GM12878 (cell line): Measurements from ENCODE around the gene TGFB2. TPM values are rescaled to one million over a fixed set of nuclear protein-coding genes. Genes with fewer than 3 reads are reported as not detected.

Experiments
- ATAC-seq: fragments of 200-7000 bp; cut with Tn5 transposase; 3 replicates; pipeline ENCODE4 v1.9.1; 2020; ENCODE audit warnings: mild to moderate bottlenecking, moderate library complexity
- BruUV-seq: library from RNA; stranded (reverse); fragments of 400-500 nt; replicated peaks from 2 replicates; lab custom pipeline; 2021; lab: Mats Ljungman, UMichigan
- CTCF ChIA-PET: fragments of 300-600 bp; sonication (Branson Sonifier 250); formaldehyde crosslinking; extraction: SDS; loops from one replicate; lab custom pipeline; 2021; ENCODE audit warnings: inconsistent platforms; lab: Yijun Ruan, JAX
- POLR2A ChIA-PET: fragments of 350-600 bp; formaldehyde crosslinking; extraction: SDS; loops from one replicate; lab custom pipeline; 2021; ENCODE audit warnings: inconsistent platforms; lab: Charles Lee
- RAD21 ChIA-PET: fragments of 300-600 bp; sonication (Branson Sonifier 250); formaldehyde crosslinking; loops from one replicate; lab custom pipeline; 2023; ENCODE audit warnings: antibody characterized with exemption; ENCODE audit not compliant: unreplicated experiment; lab: Charles Lee
- SMC1A ChIA-PET: fragments of 300-600 bp; sonication (Branson Sonifier 250); formaldehyde crosslinking; loops from one replicate; lab custom pipeline; 2023; ENCODE audit not compliant: unreplicated experiment, uncharacterized antibody; lab: Charles Lee
- DNase-seq: peaks from one replicate; pipeline ENCODE4 v3.0.0-alpha.2; 2011; ENCODE audit warnings: low read depth, low spot score
- FAIRE-seq: peaks from 3 replicates; lab custom pipeline; 2011; peaks lifted over from hg19 to GRCh38; lab: Jason Lieb, UNC
- H2AFZ ChIP-seq: 2 replicates; pipeline ENCODE4 v1.6.0; 2011; ENCODE audit warnings: low read depth, low read length, control low read depth; ENCODE audit not compliant: control insufficient read depth
- H3K27ac ChIP-seq: 2 replicates; pipeline ENCODE4 v1.5.1; 2011; ENCODE audit warnings: control low read depth; ENCODE audit not compliant: control insufficient read depth, insufficient read depth
- H3K27me3 ChIP-seq, 2 experiments: replicated peaks in 1 of 2; 2 replicates each; pipeline versions ENCODE4 v1.6.0 to v1.6.1; 2011; ENCODE audit warnings: low read length in 1 of 2; ENCODE audit not compliant: control insufficient read depth in 2 of 2, insufficient read depth in 2 of 2
- H3K36me3 ChIP-seq, 2 experiments: 2 replicates each; pipeline ENCODE4 v1.5.1; 2011; ENCODE audit warnings: low read length in 1 of 2; ENCODE audit not compliant: control insufficient read depth in 2 of 2, insufficient read depth in 2 of 2
- H3K4me1 ChIP-seq: 2 replicates; pipeline ENCODE4 v1.6.1; 2011; ENCODE audit warnings: mild to moderate bottlenecking, low read length, moderate library complexity, mixed read lengths; ENCODE audit not compliant: control insufficient read depth, insufficient read depth
- H3K4me2 ChIP-seq: 2 replicates; pipeline ENCODE4 v1.6.0; 2011; ENCODE audit warnings: control low read depth; ENCODE audit not compliant: control insufficient read depth, insufficient read depth
- H3K4me3 ChIP-seq: fragments of 200-600 bp; sonication (generic); 2 replicates; pipeline ENCODE4 v1.5.1; 2016
- H3K79me2 ChIP-seq: 2 replicates; pipeline ENCODE4 v1.6.0; 2011; ENCODE audit warnings: low read length; ENCODE audit not compliant: control insufficient read depth, insufficient read depth
- H3K9ac ChIP-seq: 2 replicates; pipeline ENCODE4 v1.8.0; 2011; ENCODE audit warnings: low read length, control low read depth, mixed read lengths; ENCODE audit not compliant: control insufficient read depth, insufficient read depth
- H3K9me3 ChIP-seq: replicated peaks from 3 replicates; pipeline ENCODE4 v1.5.1; 2011; ENCODE audit warnings: mild to moderate bottlenecking, low read length; ENCODE audit not compliant: control insufficient read depth, insufficient read depth
- H4K20me1 ChIP-seq: 2 replicates; pipeline ENCODE4 v1.6.0; 2011; ENCODE audit not compliant: control insufficient read depth, insufficient read depth
- BHLHE40 ChIP-seq, 2 experiments: fragments of 450-650 bp in 1 of 2; IDR thresholded peaks; 2 replicates each; pipeline ENCODE4 v1.6.1; 2011 to 2017; ENCODE audit warnings: low read depth in 2 of 2, borderline replicate concordance in 1 of 2, improper control_type of control experiment in 1 of 2, low read length in 1 of 2, mild to moderate bottlenecking in 1 of 2
- CBX3 ChIP-seq: fragments of 200-600 bp; sonication (generic); IDR thresholded peaks from 2 replicates; pipeline ENCODE4 v1.6.1; 2016; ENCODE audit warnings: low read depth, borderline replicate concordance
- CHD1 ChIP-seq: IDR thresholded peaks from 2 replicates; pipeline ENCODE4 v1.6.1; 2012; ENCODE audit warnings: low read depth, low read length, improper control_type of control experiment
- CREM ChIP-seq: IDR thresholded peaks from 2 replicates; pipeline ENCODE4 v1.6.1; 2014; ENCODE audit warnings: antibody characterized with exemption, low read depth
- IKZF1 ChIP-seq: fragments of 450-650 bp; conservative IDR thresholded peaks from 2 replicates; pipeline ENCODE4 v1.6.1; 2017; ENCODE audit warnings: antibody characterized with exemption, mild to moderate bottlenecking
- NFXL1 ChIP-seq: fragments of 450-650 bp; IDR thresholded peaks from 2 replicates; pipeline ENCODE4 v1.6.1; 2017; ENCODE audit warnings: antibody characterized with exemption, mild to moderate bottlenecking, borderline replicate concordance
- TAF1 ChIP-seq: IDR thresholded peaks from 2 replicates; pipeline ENCODE4 v1.6.1; 2011; ENCODE audit warnings: mild to moderate bottlenecking, low read depth, low read length, borderline replicate concordance
- WGBS: methylation state at CpG from one replicate; pipeline ENCODE4 v1.1.6; 2016; ENCODE audit warnings: low lambda C conversion rate; ENCODE audit not compliant: insufficient replicate concordance, insufficient coverage; ENCODE audit errors: missing lambda C conversion rate; 5-methylcytosine and 5-hydroxymethylcytosine counted together
- in situ Hi-C: fragments of 300-500 bp; cut with MboI; formaldehyde crosslinking; loops from 9 replicates; pipeline ENCODE4 v1.14.3; 2018; ENCODE audit warnings: mixed read lengths
- intact Hi-C: fragments of 100-400 bp; cut with micrococcal nuclease; formaldehyde crosslinking; loops from one replicate; pipeline ENCODE4 v1.14.2; 2022; ENCODE audit not compliant: unreplicated experiment
- polyA plus RNA-seq, 11 experiments: library from polyadenylated mRNA; depleted of rRNA in 4 of 11; unstranded in 6 of 11; stranded (reverse) in 5 of 11; fragments of >200 nt; fragmentation: Nextera tagmentation in 4 of 11; fragmentation: Illumina TruSeq in 1 of 11; extraction: Ambion mirVana in 4 of 11; extraction: Trizol in 1 of 11; gene quantifications; 1 replicate in 1 of 11; 2 replicates in 10 of 11; pipeline versions ENCODE4 v1.2.1 to v1.2.3, GENCODE V29; 2011 to 2016; ENCODE audit warnings: inconsistent platforms in 2 of 11, missing spikeins in 2 of 11, low read depth in 1 of 11
- total RNA-seq, 4 experiments: library from RNA; depleted of rRNA in 3 of 4; stranded (reverse); fragments of >200 nt in 3 of 4; fragmentation: Illumina TruSeq in 1 of 4; extraction: Trizol in 1 of 4; gene quantifications; 2 replicates each; pipeline versions ENCODE4 v1.2.1 to v1.2.3, GENCODE V29; 2013 to 2021

TGFB2 gene
- total and polyA plus RNA-seq, 10 of the 15 experiments (the other 5 are each of a cell fraction or from before 2014, with no cell fraction given), result 0.03 to 0.11 (median 0.04) TPM; not detected in 6

GRCh38 chr1:218342091-218342490 is 3.0 kb upstream of the TGFB2 start:
- SMC1A ChIA-PET, result no interaction called here
- TF ChIP-seq CHD1 (no peak), CBX3 (no peak), NFXL1 (no peak)

GRCh38 chr1:218345673-218346390 is 696 bp downstream of the TGFB2 start:
- CTCF ChIA-PET, result no interaction called here

More at GRCh38 chr1:218342091-218342490, 3.0 kb upstream of the TGFB2 start:
- no peak for FAIRE-seq
- H2AFZ ChIP-seq, result no peak overlapping the region
- 83% methylated on average over 4 of the region's 4 CpGs for WGBS
- no peak overlapping the region for H3K9ac ChIP-seq
- H3K79me2 ChIP-seq, result no peaks in the 10 kb centered on the region
- H3K27me3 ChIP-seq, result peaks cover 3 to 12% of the 10 kb centered on the region in 2 experiments; a peak in 3 of 4 replicates
- no peak for ATAC-seq
- no peak overlapping the region for H3K4me2 ChIP-seq
- no peak for DNase-seq
- intact Hi-C loops, result no loop called here
- POLR2A ChIA-PET, result no interaction called here
- in situ Hi-C loops, result loop anchor here (10.0 kb wide), 2 partner anchors 1223 to 1473 kb away; no protein-coding TSS in a partner anchor
- no peaks in the 10 kb centered on the region for H3K9me3 ChIP-seq
- H4K20me1 ChIP-seq, result no peaks in the 10 kb centered on the region
- H3K27ac ChIP-seq, result no peak overlapping the region
- BruUV-seq, result no TSS peak
- no peak overlapping the region for H3K4me3 ChIP-seq
- CTCF ChIA-PET, result interaction anchor here (0.8 to 0.9 kb wide), 2 partner anchors 12 to 16 kb away, joined by 3 read pairs; no protein-coding TSS in a partner anchor
- peaks cover 4% of the 10 kb centered on the region for H3K4me1 ChIP-seq
- RAD21 ChIA-PET, result no interaction called here
- H3K36me3 ChIP-seq, result no peaks in the 10 kb centered on the region

More at GRCh38 chr1:218345673-218346390, 696 bp downstream of the TGFB2 start:
- under 1% methylated on average over 58 of the region's 64 CpGs for WGBS
- FAIRE-seq, result no peak
- Histone ChIP-seq H3K27me3 (peaks cover 3 to 21% of the 10 kb centered on the region in 2 experiments), H3K27ac (no peak overlapping the region), H3K36me3 (no peaks in the 10 kb centered on the region), H2AFZ (peak overlapping the region; percentile 68), H3K4me1 (peaks cover 4% of the 10 kb centered on the region), H3K9me3 (no peaks in the 10 kb centered on the region), H3K9ac (peak overlapping the region; percentile 48; the same call in 1 of the 2 replicates), H4K20me1 (no peaks in the 10 kb centered on the region), H3K4me3 (peak overlapping the region; percentile 67), H3K4me2 (peak overlapping the region; percentile 98), H3K79me2 (no peaks in the 10 kb centered on the region)
- RAD21 ChIA-PET, result no interaction called here
- BruUV-seq, result no TSS peak
- ATAC-seq, result peak; percentile 90
- intact Hi-C loops, result loop anchor here (5.0 kb wide), 1 partner anchor 1221 kb away; no protein-coding TSS in a partner anchor
- no peak for DNase-seq
- in situ Hi-C loops, result loop anchor here (10.0 kb wide), 2 partner anchors 1219 to 1469 kb away; no protein-coding TSS in a partner anchor
- SMC1A ChIA-PET, result no interaction called here
- POLR2A ChIA-PET, result no interaction called here
- TF ChIP-seq BHLHE40 (IDR thresholded peaks at IDR 0.05; ENCODE audit: borderline replicate concordance in 1 of 2, low read depth in 2 of 2, low read length in 1 of 2), result peak; percentile 54 to 60; a peak in 2 of 4 replicates
- TF ChIP-seq IKZF1, result 0 out of 2 replicates have a peak, but pooled peaks have one; percentile 23
- no peak for TF ChIP-seq TAF1
- 0 out of 2 replicates have a peak, but pooled peaks have one; percentile 19 for TF ChIP-seq CREM
